Testis (tissue), 3 donors: ENCODE results near the gene PIK3C2B. TPM values are rescaled to one million over a fixed set of nuclear protein-coding genes. Genes with fewer than 3 reads are reported as not detected.

Experiments used
- DNase-seq: peaks from one replicate; pipeline ENCODE4 v3.0.0-alpha.2; 2019
- H3K27ac ChIP-seq, 2 donors: fragments of 200-600 bp; sonication (generic); one replicate each; pipeline ENCODE4 v1.5.1; 2019
- H3K27me3 ChIP-seq: fragments of 200-600 bp; sonication (generic); one replicate; pipeline ENCODE4 v1.5.1; 2019
- H3K36me3 ChIP-seq: fragments of 200-600 bp; sonication (generic); one replicate; pipeline ENCODE4 v1.5.1; 2017; ENCODE audit warnings: low read depth; ENCODE audit errors: missing control alignments
- H3K4me1 ChIP-seq: fragments of 200-600 bp; sonication (generic); one replicate; pipeline ENCODE4 v1.5.1; 2019
- H3K4me3 ChIP-seq, 2 donors: fragments of 200-600 bp; sonication (generic); one replicate each; pipeline ENCODE4 v1.5.1; 2017 to 2019
- H3K9me3 ChIP-seq: fragments of 200-600 bp; sonication (generic); one replicate; pipeline ENCODE4 v1.5.1; 2017
- CTCF ChIP-seq, 3 experiments: fragments of 450-650 bp in 2 of 3; fragments of 200-600 bp in 1 of 3; sonication (generic) in 1 of 3; IDR thresholded peaks; one replicate each; pipeline ENCODE4 v1.5.1; 2016 to 2019; ENCODE audit warnings: antibody characterized with exemption in 3 of 3, mild to moderate bottlenecking in 2 of 3, moderate library complexity in 1 of 3
- POLR2A ChIP-seq: fragments of 450-650 bp; IDR thresholded peaks from one replicate; pipeline ENCODE4 v1.6.1; 2017; ENCODE audit warnings: antibody characterized with exemption, mild to moderate bottlenecking, moderate library complexity
- WGBS, 2 donors: methylation state at CpG; one replicate each; pipeline ENCODE4 v1.1.5; 2018; 5-methylcytosine and 5-hydroxymethylcytosine counted together
- intact Hi-C: fragments of 100-400 bp; cut with DNase I; formaldehyde crosslinking; loops from one replicate; pipeline ENCODE4 v1.15.1; 2023; ENCODE audit warnings: low total_unique reads
- polyA plus RNA-seq: library from polyadenylated mRNA; stranded (reverse); fragments of 350-450 nt; fragmentation: Illumina TruSeq; extraction: RNeasy Lipid Tissue Mini Kit (QIAGEN cat#74804); gene quantifications from one replicate; pipeline ENCODE4 v1.2.3, GENCODE V29; 2014; ENCODE audit warnings: low read depth, low replicate concordance; ENCODE audit not compliant: insufficient read depth
- total RNA-seq, 2 donors: library from RNA; depleted of rRNA; stranded (reverse); fragments of >200 nt; gene quantifications; one replicate each; pipeline ENCODE4 v1.2.3, GENCODE V29; 2016

The PIK3C2B gene
- total and polyA plus RNA-seq, 3 donors from 2014 or later, result 7.6 to 20.1 (median 12.7) TPM

GRCh38 chr1:204503913-204504519, 9.4 kb upstream of the PIK3C2B start:
- no peaks in the 10 kb centered on the region for H3K27me3 ChIP-seq
- no peaks in the 10 kb centered on the region for H3K9me3 ChIP-seq
- H3K4me3 ChIP-seq, result no peak overlapping the region
- no peaks in the 10 kb centered on the region for H3K36me3 ChIP-seq
- WGBS, 2 donors, result 78 to 82% methylated on average over 4 of the region's 4 CpGs
- H3K27ac ChIP-seq, result no peak overlapping the region
- intact Hi-C loops, result loop anchor here (5.0 kb wide), 1 partner anchor 62 kb away; no protein-coding TSS in a partner anchor
- TF ChIP-seq POLR2A, result no peak
- TF ChIP-seq CTCF (IDR thresholded peaks at IDR 0.05), result no peak
- peaks cover 6% of the 10 kb centered on the region for H3K4me1 ChIP-seq
- no peak for DNase-seq

- Histone ChIP-seq H3K36me3 (no peaks in the 10 kb centered on the region), H3K4me1 (peaks cover 6% of the 10 kb centered on the region), H3K9me3 (no peaks in the 10 kb centered on the region), H3K27ac (no peak overlapping the region), H3K27me3 (no peaks in the 10 kb centered on the region), H3K4me3 (no peak overlapping the region)
- WGBS, 2 donors, result 34 to 44% methylated on average over 7 of the region's 7 CpGs
- no peak for DNase-seq
- intact Hi-C loops, result loop anchor here (5.0 kb wide), 1 partner anchor 61 kb away; no protein-coding TSS in a partner anchor
- peak; percentile 63 to 78 (median 72) for TF ChIP-seq CTCF (IDR thresholded peaks at IDR 0.05)
- TF ChIP-seq POLR2A, result no peak
These were observed 8.7 kb upstream of the PIK3C2B start for GRCh38 chr1:204503122-204503912.

GRCh38 chr1:204502241-204502640, 7.6 kb upstream of the PIK3C2B start:
- no peak for TF ChIP-seq CTCF (IDR thresholded peaks at IDR 0.05)
- TF ChIP-seq POLR2A, result no peak
- DNase-seq, result no peak
- Histone ChIP-seq H3K27ac (no peak overlapping the region), H3K4me3 (no peak overlapping the region), H3K27me3 (no peaks in the 10 kb centered on the region), H3K9me3 (no peaks in the 10 kb centered on the region), H3K4me1 (peaks cover 6% of the 10 kb centered on the region), H3K36me3 (no peaks in the 10 kb centered on the region)
- intact Hi-C loops, result loop anchor here (5.0 kb wide), 1 partner anchor 60 kb away; no protein-coding TSS in a partner anchor
- 83 to 87% methylated on average over 6 of the region's 6 CpGs for WGBS, 2 donors

- Histone ChIP-seq H3K4me1 (no peaks in the 10 kb centered on the region), H3K27me3 (no peaks in the 10 kb centered on the region), H3K36me3 (no peaks in the 10 kb centered on the region), H3K9me3 (no peaks in the 10 kb centered on the region), H3K27ac (no peak overlapping the region), H3K4me3 (no peak overlapping the region)
- WGBS, 2 donors, result 92 to 95% methylated on average over 7 of the region's 7 CpGs
- DNase-seq, result no peak
- intact Hi-C loops, result loop anchor here (5.0 kb wide), 1 partner anchor 57 kb away; no protein-coding TSS in a partner anchor
- TF ChIP-seq CTCF (IDR thresholded peaks at IDR 0.05) (no peak), POLR2A (no peak)
These were observed 5.2 kb upstream of the PIK3C2B start for GRCh38 chr1:204499511-204500468.
